Measurements from ENCODE around the gene PEF1. TPM values are rescaled to one million over a fixed set of nuclear protein-coding genes. Genes with fewer than 3 reads are reported as not detected.

Gene PEF1
- total RNA-seq, 1 experiment from 2014 or later, result 40.3 TPM

- no peak for TF ChIP-seq CTCF (conservative IDR thresholded peaks at IDR 0.05)
- no CpG with 5 or more reads among the region's 8 CpGs for WGBS (ENCODE audit: extremely low coverage, insufficient read length, low lambda C conversion rate)
- Histone ChIP-seq H4K8ac (replicated peaks; ENCODE audit: insufficient read length, low read depth, low read length) (no peak overlapping the region), H2BK12ac (ENCODE audit: insufficient read length, low read depth, low read length) (no peak overlapping the region), H2AFZ (ENCODE audit: low read length) (no peak overlapping the region), H3K9ac (ENCODE audit: extremely low read depth, insufficient read length, low read length) (no peak overlapping the region), H3K4me1 (ENCODE audit: insufficient read depth, low read length) (no peaks in the 10 kb centered on the region), H4K91ac (ENCODE audit: insufficient read length, low read depth, low read length) (no peak overlapping the region), H4K5ac (ENCODE audit: insufficient read length, low read depth, low read length) (no peak overlapping the region), H2BK5ac (ENCODE audit: insufficient read length, low read length) (no peak overlapping the region), H3K4me2 (ENCODE audit: insufficient read depth, insufficient read length, low read length) (no peak overlapping the region), H3K56ac (ENCODE audit: insufficient read length, low read depth, low read length) (no peak overlapping the region), H3K27ac (ENCODE audit: insufficient read length, low read depth, low read length) (no peak overlapping the region), H3K9me3 (ENCODE audit: control insufficient read depth, low read depth, low read length) (no peaks in the 10 kb centered on the region), H3K14ac (ENCODE audit: insufficient read depth, low read length) (no peak overlapping the region), H2BK15ac (ENCODE audit: low read depth, low read length) (no peak overlapping the region), H4K20me1 (ENCODE audit: control insufficient read depth, insufficient read depth, insufficient read length) (peaks cover 2% of the 10 kb centered on the region), H3T11ph (ENCODE audit: low read length) (no peak overlapping the region), H3K27me3 (ENCODE audit: insufficient read depth, low read length) (no peaks in the 10 kb centered on the region), H3K18ac (ENCODE audit: insufficient read length, low read depth, low read length) (no peak overlapping the region), H3K79me2 (ENCODE audit: insufficient read depth, low read length) (no peaks in the 10 kb centered on the region), H3K4ac (ENCODE audit: low read depth, low read length) (no peak overlapping the region), H2BK120ac (ENCODE audit: low read depth, low read length, poor library complexity, severe bottlenecking) (no peak overlapping the region), H2AK5ac (ENCODE audit: insufficient read length, low read length) (no peak overlapping the region), H3K79me1 (ENCODE audit: insufficient read depth, low read depth, low read length, poor library complexity, severe bottlenecking) (no peaks in the 10 kb centered on the region), H3K23ac (ENCODE audit: insufficient read length, low read depth, low read length) (no peak overlapping the region), H3K23me2 (ENCODE audit: insufficient read length, low read depth, low read length, poor library complexity, severe bottlenecking) (no peaks in the 10 kb centered on the region), H2BK20ac (ENCODE audit: low read depth, low read length, poor library complexity, severe bottlenecking) (no peak overlapping the region)
- Mint-ChIP-seq H3K27ac (peak overlapping the region in 2 of 3 experiments; percentile 28 to 78; a peak in 2 of 7 replicates), H3K27me3 (ENCODE audit: low read depth) (no peaks in the 10 kb centered on the region), H3K4me1 (peaks cover 12 to 14% of the 10 kb centered on the region in 2 experiments), H3K36me3 (ENCODE audit: insufficient read depth in 1 of 3, low read depth in 3 of 3) (no peaks in the 10 kb centered on the region), H3K9me3 (no peaks in the 10 kb centered on the region), H3K4me3 (no peak overlapping the region)
- no peak for DNase-seq
These were observed 42.9 kb upstream of the PEF1 start for GRCh38 chr1:31687601-31688000.
